HL-60/S4 (cell line): ENCODE measurements around the gene SDHAF3.

ENCODE experiments used
- in situ Hi-C: fragments of 300-500 bp; cut with MboI; formaldehyde crosslinking; loops from 2 replicates; pipeline ENCODE4 v1.14.3; 2022; ENCODE audit warnings: low sequenced_read_pairs

SDHAF3 gene

GRCh38 chr7:97203957-97204356, 86.5 kb downstream of the SDHAF3 start:
- in situ Hi-C loops, result no loop called here

- in situ Hi-C loops, result no loop called here
Measured at GRCh38 chr7:97204821-97205220, 87.3 kb downstream of the SDHAF3 start.

- in situ Hi-C loops, result no loop called here
Measured at GRCh38 chr7:97215556-97215955, 98.1 kb downstream of the SDHAF3 start.

GRCh38 chr7:97218767-97219166, 101.3 kb downstream of the SDHAF3 start:
- in situ Hi-C loops, result no loop called here

GRCh38 chr7:97219237-97219636, 101.7 kb downstream of the SDHAF3 start:
- in situ Hi-C loops, result no loop called here

GRCh38 chr7:97224316-97224715, 106.8 kb downstream of the SDHAF3 start:
- in situ Hi-C loops, result no loop called here

- in situ Hi-C loops, result no loop called here
Measured at GRCh38 chr7:97226541-97226940, 109.0 kb downstream of the SDHAF3 start.
